ENCODE measurements around the gene FZR1.
A peak's percentile ranks its signal among the peaks of the same experiment; 100 is the strongest.

FZR1 gene

GRCh38 chr19:3505598-3506383 is at the start of gene FZR1:
Gene FZR1, plus strand, starts transcription at chr19:3506311. Its CDS starts 16,679 bp downstream, at chr19:3522990.
- H3K4me1 ChIP-seq (ENCODE audit: control insufficient read depth in 1 of 2, insufficient read depth in 2 of 2, low read length in 2 of 2), result peaks cover 11 to 21% of the 10 kb centered on the region in 2 donors
- peak within 1 kb of the TSS; percentile 93 for H3K27ac ChIP-seq (ENCODE audit: low read depth, low read length)
- H3K9me3 ChIP-seq (ENCODE audit: control insufficient read depth in 1 of 2, low read length in 2 of 2), result no peaks in the 10 kb centered on the region
- peak within 1 kb of the TSS; percentile 84 to 91 for H3K9ac ChIP-seq (ENCODE audit: low read depth in 1 of 2, low read length in 2 of 2)
- H3K27me3 ChIP-seq (ENCODE audit: control insufficient read depth in 1 of 2, insufficient read depth in 2 of 2, low read length in 2 of 2), result no peaks in the 10 kb centered on the region
- H3K36me3 ChIP-seq (ENCODE audit: control insufficient read depth in 1 of 2, insufficient read depth in 2 of 2, low read length in 2 of 2), result peaks cover 8 to 18% of the 10 kb centered on the region in 2 donors
- H3K4me3 ChIP-seq (ENCODE audit: low read depth in 1 of 2, low read length in 2 of 2), result peak within 1 kb of the TSS; percentile 86 to 94

DNA sequence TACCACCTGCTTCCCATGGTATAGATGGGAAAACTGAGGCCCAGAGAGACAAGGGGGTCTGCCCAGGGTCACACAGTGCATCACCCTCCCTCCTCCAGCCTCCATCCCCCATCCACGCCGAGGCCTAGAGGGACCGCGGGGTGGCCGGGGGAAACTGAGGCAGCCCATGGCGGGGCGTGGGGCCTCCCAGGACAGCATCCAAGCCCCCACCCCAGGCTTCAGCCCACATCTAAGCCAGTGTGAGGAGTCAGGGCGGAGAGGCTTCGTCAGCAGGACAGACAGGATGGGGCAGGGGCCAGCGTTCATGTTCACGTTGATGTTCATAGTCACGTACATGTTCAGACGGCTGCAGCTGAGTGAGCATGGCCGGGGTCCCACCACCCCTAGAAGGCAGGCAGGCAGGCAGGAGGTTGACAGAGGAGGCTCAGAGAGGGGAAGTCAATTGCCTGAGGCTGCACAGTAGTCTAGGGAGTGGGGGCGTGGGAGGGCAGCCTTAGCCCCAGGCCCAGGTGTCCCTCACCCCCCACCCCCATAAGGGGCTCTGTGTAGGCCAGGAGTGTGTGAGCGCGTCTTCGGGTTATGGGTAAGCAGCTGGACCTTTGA is 49.1 kb upstream of the FZR1 start:
- Histone ChIP-seq H3K36me3 (ENCODE audit: control insufficient read depth in 1 of 2, insufficient read depth in 2 of 2, low read length in 2 of 2) (peaks cover 9 to 34% of the 10 kb centered on the region in 2 donors), H3K4me1 (ENCODE audit: control insufficient read depth in 1 of 2, insufficient read depth in 2 of 2, low read length in 2 of 2) (peaks cover 3 to 5% of the 10 kb centered on the region in 2 donors), H3K27ac (ENCODE audit: low read depth, low read length) (no peak overlapping the region), H3K9ac (ENCODE audit: low read depth in 1 of 2, low read length in 2 of 2) (no peak overlapping the region), H3K27me3 (ENCODE audit: control insufficient read depth in 1 of 2, insufficient read depth in 2 of 2, low read length in 2 of 2) (no peaks in the 10 kb centered on the region), H3K9me3 (ENCODE audit: control insufficient read depth in 1 of 2, low read length in 2 of 2) (no peaks in the 10 kb centered on the region), H3K4me3 (ENCODE audit: low read depth in 1 of 2, low read length in 2 of 2) (no peak overlapping the region)

- Histone ChIP-seq H3K9me3 (ENCODE audit: control insufficient read depth in 1 of 2, low read length in 2 of 2) (no peaks in the 10 kb centered on the region), H3K4me3 (ENCODE audit: low read depth in 1 of 2, low read length in 2 of 2) (no peak overlapping the region), H3K27me3 (ENCODE audit: control insufficient read depth in 1 of 2, insufficient read depth in 2 of 2, low read length in 2 of 2) (no peaks in the 10 kb centered on the region), H3K36me3 (ENCODE audit: control insufficient read depth in 1 of 2, insufficient read depth in 2 of 2, low read length in 2 of 2) (peaks cover 6 to 27% of the 10 kb centered on the region in 2 donors), H3K4me1 (ENCODE audit: control insufficient read depth in 1 of 2, insufficient read depth in 2 of 2, low read length in 2 of 2) (peaks cover 3 to 5% of the 10 kb centered on the region in 2 donors), H3K9ac (ENCODE audit: low read depth in 1 of 2, low read length in 2 of 2) (no peak overlapping the region), H3K27ac (ENCODE audit: low read depth, low read length) (peak overlapping the region; percentile 20)
Measured at GRCh38 chr19:3457528-3458228, 48.4 kb upstream of the FZR1 start.

- Histone ChIP-seq H3K27ac (ENCODE audit: low read depth, low read length) (peak overlapping the region; percentile 73), H3K27me3 (ENCODE audit: control insufficient read depth in 1 of 2, insufficient read depth in 2 of 2, low read length in 2 of 2) (no peaks in the 10 kb centered on the region), H3K4me1 (ENCODE audit: control insufficient read depth in 1 of 2, insufficient read depth in 2 of 2, low read length in 2 of 2) (peaks cover 3 to 5% of the 10 kb centered on the region in 2 donors), H3K36me3 (ENCODE audit: control insufficient read depth in 1 of 2, insufficient read depth in 2 of 2, low read length in 2 of 2) (peaks cover 3 to 21% of the 10 kb centered on the region in 2 donors), H3K9ac (ENCODE audit: low read depth in 1 of 2, low read length in 2 of 2) (no peak overlapping the region), H3K9me3 (ENCODE audit: control insufficient read depth in 1 of 2, low read length in 2 of 2) (no peaks in the 10 kb centered on the region), H3K4me3 (ENCODE audit: low read depth in 1 of 2, low read length in 2 of 2) (no peak overlapping the region)
Measured at GRCh38 chr19:3458229-3459088, 47.7 kb upstream of the FZR1 start.

- Histone ChIP-seq H3K9me3 (ENCODE audit: control insufficient read depth in 1 of 2, low read length in 2 of 2) (no peaks in the 10 kb centered on the region), H3K27ac (ENCODE audit: low read depth, low read length) (peak overlapping the region; percentile 73), H3K27me3 (ENCODE audit: control insufficient read depth in 1 of 2, insufficient read depth in 2 of 2, low read length in 2 of 2) (no peaks in the 10 kb centered on the region), H3K4me3 (ENCODE audit: low read depth in 1 of 2, low read length in 2 of 2) (no peak overlapping the region), H3K9ac (ENCODE audit: low read depth in 1 of 2, low read length in 2 of 2) (no peak overlapping the region), H3K4me1 (ENCODE audit: control insufficient read depth in 1 of 2, insufficient read depth in 2 of 2, low read length in 2 of 2) (peaks cover 3 to 5% of the 10 kb centered on the region in 2 donors), H3K36me3 (ENCODE audit: control insufficient read depth in 1 of 2, insufficient read depth in 2 of 2, low read length in 2 of 2) (peaks cover 3 to 17% of the 10 kb centered on the region in 2 donors)
Measured at GRCh38 chr19:3459089-3459881, 46.8 kb upstream of the FZR1 start.

GRCh38 chr19:3459965-3460582 is 46.0 kb upstream of the FZR1 start:
- Histone ChIP-seq H3K27ac (ENCODE audit: low read depth, low read length) (peak overlapping the region; percentile 20), H3K4me3 (ENCODE audit: low read depth in 1 of 2, low read length in 2 of 2) (no peak overlapping the region), H3K4me1 (ENCODE audit: control insufficient read depth in 1 of 2, insufficient read depth in 2 of 2, low read length in 2 of 2) (peaks cover 3 to 5% of the 10 kb centered on the region in 2 donors), H3K9me3 (ENCODE audit: control insufficient read depth in 1 of 2, low read length in 2 of 2) (no peaks in the 10 kb centered on the region), H3K27me3 (ENCODE audit: control insufficient read depth in 1 of 2, insufficient read depth in 2 of 2, low read length in 2 of 2) (no peaks in the 10 kb centered on the region), H3K36me3 (ENCODE audit: control insufficient read depth in 1 of 2, insufficient read depth in 2 of 2, low read length in 2 of 2) (peaks cover 0 to 9% of the 10 kb centered on the region in 2 donors), H3K9ac (ENCODE audit: low read depth in 1 of 2, low read length in 2 of 2) (no peak overlapping the region)

DNA sequence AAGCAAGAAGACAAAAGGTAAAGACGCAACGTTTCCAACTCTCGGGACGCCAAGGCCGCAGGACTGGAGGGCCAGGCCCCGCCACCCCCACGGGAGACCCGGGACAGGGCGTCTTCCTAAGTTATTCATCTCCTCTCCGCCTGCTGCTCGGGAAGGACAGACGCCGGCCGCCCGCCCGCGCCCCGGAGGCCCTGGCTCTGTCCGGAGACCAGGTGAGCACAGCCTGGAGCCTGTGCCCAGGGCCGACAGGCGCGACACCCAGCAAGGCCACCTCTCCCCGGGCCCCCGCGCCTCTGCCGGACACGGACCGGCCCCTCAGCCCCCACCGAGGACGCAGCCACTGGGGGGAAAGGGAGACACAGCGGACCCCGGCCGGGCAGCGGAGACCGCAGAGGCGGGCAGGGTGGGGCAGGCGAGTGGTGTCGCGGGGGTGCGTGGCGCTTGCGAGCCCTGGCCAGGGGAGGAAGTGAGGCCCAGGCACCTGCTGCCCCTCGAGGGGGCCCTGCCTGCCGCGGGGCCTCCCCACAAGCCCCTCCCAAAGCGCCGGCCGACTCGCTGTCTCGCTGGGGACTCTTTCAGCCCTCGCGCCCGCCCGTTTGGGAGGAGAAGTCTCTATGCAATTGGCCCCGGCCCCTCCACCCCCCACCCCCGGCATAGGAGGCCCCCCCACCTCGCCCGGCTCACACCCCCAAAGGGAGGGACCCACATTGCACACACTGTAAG is 43.0 kb upstream of the FZR1 start:
- Histone ChIP-seq H3K27ac (ENCODE audit: low read depth, low read length) (no peak overlapping the region), H3K36me3 (ENCODE audit: control insufficient read depth in 1 of 2, insufficient read depth in 2 of 2, low read length in 2 of 2) (no peaks in the 10 kb centered on the region), H3K4me1 (ENCODE audit: control insufficient read depth in 1 of 2, insufficient read depth in 2 of 2, low read length in 2 of 2) (no peaks in the 10 kb centered on the region)

GRCh38 chr19:3463714-3464586 is 42.2 kb upstream of the FZR1 start:
- Histone ChIP-seq H3K36me3 (ENCODE audit: control insufficient read depth in 1 of 2, insufficient read depth in 2 of 2, low read length in 2 of 2) (no peaks in the 10 kb centered on the region), H3K27ac (ENCODE audit: low read depth, low read length) (no peak overlapping the region), H3K4me1 (ENCODE audit: control insufficient read depth in 1 of 2, insufficient read depth in 2 of 2, low read length in 2 of 2) (no peaks in the 10 kb centered on the region), H3K9ac (ENCODE audit: low read depth in 1 of 2, low read length in 2 of 2) (no peak overlapping the region), H3K27me3 (ENCODE audit: control insufficient read depth in 1 of 2, insufficient read depth in 2 of 2, low read length in 2 of 2) (no peaks in the 10 kb centered on the region), H3K9me3 (ENCODE audit: control insufficient read depth in 1 of 2, low read length in 2 of 2) (peaks cover 0 to 3% of the 10 kb centered on the region in 2 donors), H3K4me3 (ENCODE audit: low read depth in 1 of 2, low read length in 2 of 2) (no peak overlapping the region)

More for the DNA sequence above, 43.0 kb upstream of the FZR1 start:
- H3K27me3 ChIP-seq (ENCODE audit: control insufficient read depth in 1 of 2, insufficient read depth in 2 of 2, low read length in 2 of 2), result no peaks in the 10 kb centered on the region
- H3K9ac ChIP-seq (ENCODE audit: low read depth in 1 of 2, low read length in 2 of 2), result no peak overlapping the region
- no peak overlapping the region for H3K4me3 ChIP-seq (ENCODE audit: low read depth in 1 of 2, low read length in 2 of 2)
- peaks cover 0 to 3% of the 10 kb centered on the region in 2 donors for H3K9me3 ChIP-seq (ENCODE audit: control insufficient read depth in 1 of 2, low read length in 2 of 2)
